ENCODE data around the gene EFEMP1.

DNA sequence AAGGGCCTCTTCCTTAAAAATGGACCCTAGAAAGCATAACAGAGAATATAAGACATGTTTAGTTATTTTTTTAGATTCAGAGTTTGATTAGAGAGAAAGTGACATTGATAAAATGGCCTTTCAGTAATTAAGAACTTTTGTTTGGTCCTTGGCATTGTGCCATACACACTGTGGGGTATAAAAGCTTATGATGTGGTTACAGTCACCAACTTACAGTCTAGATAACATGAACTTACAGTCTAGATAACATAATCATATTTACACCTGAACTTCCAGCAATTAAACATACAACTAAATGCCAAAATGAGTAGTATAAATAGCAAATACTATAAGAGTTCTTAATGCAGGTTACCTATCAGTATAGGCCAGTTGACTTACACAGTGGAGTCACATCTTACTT, 25.6 kb upstream of the EFEMP1 start:
- TF ChIP-seq POLR2A (IDR thresholded peaks at IDR 0.05; ENCODE audit: low read depth, low read length) (no peak), TAF1 (IDR thresholded peaks at IDR 0.05; ENCODE audit: borderline replicate concordance, low read depth, low read length) (no peak), POLR2AphosphoS5 (IDR thresholded peaks at IDR 0.05; ENCODE audit: low read depth, low read length) (no peak)

Data from GM12892 (cell line).